Measurements from ENCODE around the gene AMZ1.

GRCh38 chr7:2687881-2688318 is at the start of gene AMZ1:
- no peak for TF ChIP-seq GATA3 (IDR thresholded peaks at IDR 0.05; ENCODE audit: low read depth, low read length)
- TF ChIP-seq GATA2 (IDR thresholded peaks at IDR 0.05; ENCODE audit: low read depth, low read length) = no peak

Measured in SH-SY5Y (cell line).